ENCODE results near the gene CAP1. TPM values are rescaled to one million over a fixed set of nuclear protein-coding genes. Genes with fewer than 3 reads are reported as not detected.

Gene CAP1
- polyA plus RNA-seq, 1 of the 3 experiments (the other 2 are of a cell fraction), result 244 TPM

- ChIA-PET POLR2A (no interaction called here), CTCF (interaction anchor here (0.8 to 3.6 kb wide), 4 partner anchors 18 to 76 kb away, joined by 3 to 10 read pairs (median 3); no protein-coding TSS in a partner anchor)
- Histone ChIP-seq H3K4me3 (ENCODE audit: low read depth in 2 of 2, low read length in 1 of 2) (no peak overlapping the region), H3K27me3 (ENCODE audit: insufficient read depth) (no peaks in the 10 kb centered on the region), H3K27ac (ENCODE audit: low read depth in 2 of 2, low read length in 1 of 2) (no peak overlapping the region), H3K4me1 (ENCODE audit: control insufficient read depth in 1 of 2, insufficient read depth in 2 of 2, low read depth in 1 of 2, low read length in 1 of 2) (peaks cover 0 to 6% of the 10 kb centered on the region in 2 experiments; a peak in 1 of 4 replicates), H3K79me2 (ENCODE audit: insufficient read depth) (peaks cover 100% of the 10 kb centered on the region), H3K9ac (no peak overlapping the region), H3F3A (replicated peaks; ENCODE audit: insufficient read depth) (peaks cover 7% of the 10 kb centered on the region), H2AFZ (ENCODE audit: low read depth) (no peak overlapping the region), H3K36me3 (replicated peaks in 1 of 2; ENCODE audit: control insufficient read depth in 1 of 2, insufficient read depth in 2 of 2, low read length in 1 of 2) (peaks cover 7 to 30% of the 10 kb centered on the region in 2 experiments), H3K9me3 (no peaks in the 10 kb centered on the region), H3K9me2 (no peaks in the 10 kb centered on the region), H3K4me2 (no peak overlapping the region), H4K20me1 (ENCODE audit: insufficient read depth) (peaks cover 100% of the 10 kb centered on the region)
- 98% methylated on average over 2 of the region's 2 CpGs for WGBS (ENCODE audit: low lambda C conversion rate)
- TF ChIP-seq TCF12 (IDR thresholded peaks at IDR 0.05) (no peak), NFIC (IDR thresholded peaks at IDR 0.05; ENCODE audit: borderline replicate concordance) (no peak), SIN3A (IDR thresholded peaks at IDR 0.05; ENCODE audit: borderline replicate concordance, low read depth, low read length) (no peak), MAX (IDR thresholded peaks at IDR 0.05; ENCODE audit: low read depth) (no peak), ZBTB33 (IDR thresholded peaks at IDR 0.05; ENCODE audit: borderline replicate concordance, low read depth) (no peak), USF2 (IDR thresholded peaks at IDR 0.05; ENCODE audit: borderline replicate concordance, low read depth, low read length) (no peak), EP300 (IDR thresholded peaks at IDR 0.05; ENCODE audit: borderline replicate concordance in 1 of 2, low read depth in 1 of 2, low read length in 1 of 2) (no peak), FOXM1 (IDR thresholded peaks at IDR 0.05; ENCODE audit: low read depth) (no peak), POLR2AphosphoS5 (IDR thresholded peaks at IDR 0.05; ENCODE audit: low read depth, low read length) (no peak), FOSL2 (IDR thresholded peaks at IDR 0.05; ENCODE audit: borderline replicate concordance, low read depth) (no peak), ELF1 (IDR thresholded peaks at IDR 0.05) (no peak), TEAD4 (IDR thresholded peaks at IDR 0.05; ENCODE audit: borderline replicate concordance, insufficient read depth) (no peak), CHD2 (IDR thresholded peaks at IDR 0.05; ENCODE audit: low read length, partially characterized antibody) (no peak), USF1 (IDR thresholded peaks at IDR 0.05; ENCODE audit: borderline replicate concordance, low read depth) (no peak), EZH2phosphoT487 (IDR thresholded peaks at IDR 0.05; ENCODE audit: borderline replicate concordance, low read depth) (no peak)
- TF ChIP-seq, protein P1, sequence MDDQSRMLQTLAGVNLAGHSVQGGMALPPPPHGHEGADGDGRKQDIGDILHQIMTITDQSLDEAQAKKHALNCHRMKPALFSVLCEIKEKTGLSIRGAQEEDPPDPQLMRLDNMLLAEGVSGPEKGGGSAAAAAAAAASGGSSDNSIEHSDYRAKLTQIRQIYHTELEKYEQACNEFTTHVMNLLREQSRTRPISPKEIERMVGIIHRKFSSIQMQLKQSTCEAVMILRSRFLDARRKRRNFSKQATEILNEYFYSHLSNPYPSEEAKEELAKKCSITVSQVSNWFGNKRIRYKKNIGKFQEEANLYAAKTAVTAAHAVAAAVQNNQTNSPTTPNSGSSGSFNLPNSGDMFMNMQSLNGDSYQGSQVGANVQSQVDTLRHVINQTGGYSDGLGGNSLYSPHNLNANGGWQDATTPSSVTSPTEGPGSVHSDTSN (IDR thresholded peaks at IDR 0.05), result no peak
- DNase-seq, result no peak
Measured at GRCh38 chr1:40049725-40050124, 9.2 kb downstream of the CAP1 start.

Data from SK-N-SH (cell line).